Neural cell (in vitro differentiated cells): ENCODE data around the gene LACTBL1. TPM values are rescaled to one million over a fixed set of nuclear protein-coding genes. Genes with fewer than 3 reads are reported as not detected.

Experiments
- H2AFZ ChIP-seq: fragments of 200-600, 300-800 bp; sonication (generic), shearing (Covaris generic); 2 replicates; pipeline ENCODE4 v1.6.0; 2014; ENCODE audit warnings: low read depth, mild to moderate bottlenecking, antibody characterized with exemption, low read length, moderate library complexity
- H3F3A ChIP-seq: fragments of 200-600 bp; shearing (Covaris generic); 2 replicates; pipeline ENCODE4 v1.6.1; 2016; ENCODE audit warnings: mild to moderate bottlenecking, moderate library complexity, mixed read lengths, antibody characterized with exemption, low read length; ENCODE audit not compliant: insufficient read depth, poor library complexity, severe bottlenecking
- H3K27ac ChIP-seq: fragments of 200-600, 300-800 bp; sonication (generic), shearing (Covaris generic); 2 replicates; pipeline ENCODE4 v1.5.1; 2014; ENCODE audit warnings: mild to moderate bottlenecking, low read length, moderate library complexity
- H3K27me3 ChIP-seq: fragments of 300-800, 200-600 bp; sonication (generic), shearing (Covaris generic); 2 replicates; pipeline ENCODE4 v1.6.0; 2014; ENCODE audit warnings: mild to moderate bottlenecking, low read depth, low read length, moderate library complexity; ENCODE audit not compliant: insufficient read depth
- H3K36me3 ChIP-seq: fragments of 300-800, 200-600 bp; sonication (generic), shearing (Covaris generic); 2 replicates; pipeline ENCODE4 v1.5.1; 2014; ENCODE audit warnings: mild to moderate bottlenecking, antibody characterized with exemption, low read length, moderate library complexity; ENCODE audit not compliant: insufficient read depth
- H3K4me2 ChIP-seq: fragments of 300-800, 200-600 bp; sonication (generic), shearing (Covaris generic); 2 replicates; pipeline ENCODE4 v1.6.0; 2014; ENCODE audit warnings: mild to moderate bottlenecking, low read length
- H3K4me3 ChIP-seq: fragments of 300-800, 200-600 bp; sonication (generic), shearing (Covaris generic); 2 replicates; pipeline ENCODE4 v1.5.1; 2014; ENCODE audit warnings: mild to moderate bottlenecking, low read length, moderate library complexity
- H3K79me2 ChIP-seq: fragments of 200-600 bp; shearing (Covaris generic); replicated peaks from 2 replicates; pipeline ENCODE4 v1.6.0; 2014; ENCODE audit warnings: mild to moderate bottlenecking, low read length, moderate library complexity; ENCODE audit not compliant: insufficient read depth
- H3K9ac ChIP-seq: fragments of 300-800, 200-600 bp; sonication (generic), shearing (Covaris generic); 2 replicates; pipeline ENCODE4 v1.6.1; 2016; ENCODE audit warnings: mild to moderate bottlenecking, low read length, mixed read lengths
- H3K9me2 ChIP-seq: fragments of 200-600 bp; shearing (Covaris generic); 2 replicates; pipeline ENCODE4 v1.6.1; 2016; ENCODE audit warnings: mild to moderate bottlenecking, low read length, mixed read lengths; ENCODE audit not compliant: insufficient read depth
- H3K9me3 ChIP-seq: fragments of 200-600, 300-800 bp; sonication (generic), shearing (Covaris generic); 2 replicates; pipeline ENCODE4 v1.6.1; 2016; ENCODE audit warnings: mild to moderate bottlenecking, mixed run types, low read length, moderate library complexity, mixed read lengths
- H4K20me1 ChIP-seq: fragments of 200-600 bp; shearing (Covaris generic); 2 replicates; pipeline ENCODE4 v1.6.1; 2016; ENCODE audit warnings: mild to moderate bottlenecking, mixed run types; ENCODE audit not compliant: insufficient read depth
- EP300 ChIP-seq: fragments of 450-650 bp; conservative IDR thresholded peaks from 2 replicates; pipeline ENCODE4 v1.6.1; 2014; ENCODE audit warnings: antibody characterized with exemption, mild to moderate bottlenecking, moderate library complexity; ENCODE audit not compliant: poor library complexity, severe bottlenecking
- EZH2 ChIP-seq: fragments of 200-600, 300-800 bp; shearing (Covaris generic), sonication (generic); IDR thresholded peaks from 2 replicates; pipeline ENCODE4 v1.6.1; 2014; ENCODE audit warnings: antibody characterized with exemption, low read length, borderline replicate concordance, mild to moderate bottlenecking; ENCODE audit not compliant: insufficient read depth, poor library complexity, severe bottlenecking
- MXI1 ChIP-seq: fragments of 450-650 bp; conservative IDR thresholded peaks from 2 replicates; pipeline ENCODE4 v1.6.1; 2014; ENCODE audit warnings: antibody characterized with exemption, mild to moderate bottlenecking; ENCODE audit not compliant: poor library complexity, severe bottlenecking
- POLR2AphosphoS5 ChIP-seq: IDR thresholded peaks from 2 replicates; pipeline ENCODE4 v1.6.1; 2012
- REST ChIP-seq: IDR thresholded peaks from 2 replicates; pipeline ENCODE4 v1.6.1; 2012; ENCODE audit warnings: borderline replicate concordance
- SMC3 ChIP-seq: fragments of 450-650 bp; conservative IDR thresholded peaks from 2 replicates; pipeline ENCODE4 v1.6.1; 2014; ENCODE audit warnings: antibody characterized with exemption, mild to moderate bottlenecking, moderate library complexity; ENCODE audit not compliant: poor library complexity
- TAF1 ChIP-seq: IDR thresholded peaks from 2 replicates; pipeline ENCODE4 v1.6.1; 2012; ENCODE audit warnings: low read depth
- polyA plus RNA-seq: library from polyadenylated mRNA; depleted of rRNA; stranded (reverse); fragments of >200 nt; gene quantifications from 2 replicates; pipeline ENCODE4 v1.2.3, GENCODE V29; 2014
- TF ChIP-seq, protein P1 (sequence below): fragments of 450-650 bp; IDR thresholded peaks from 2 replicates; pipeline ENCODE4 v1.5.1; 2014; ENCODE audit warnings: antibody characterized with exemption, mild to moderate bottlenecking, moderate library complexity; ENCODE audit not compliant: poor library complexity, severe bottlenecking

LACTBL1 gene
- polyA plus RNA-seq, 1 donor from 2014 or later = not detected

DNA sequence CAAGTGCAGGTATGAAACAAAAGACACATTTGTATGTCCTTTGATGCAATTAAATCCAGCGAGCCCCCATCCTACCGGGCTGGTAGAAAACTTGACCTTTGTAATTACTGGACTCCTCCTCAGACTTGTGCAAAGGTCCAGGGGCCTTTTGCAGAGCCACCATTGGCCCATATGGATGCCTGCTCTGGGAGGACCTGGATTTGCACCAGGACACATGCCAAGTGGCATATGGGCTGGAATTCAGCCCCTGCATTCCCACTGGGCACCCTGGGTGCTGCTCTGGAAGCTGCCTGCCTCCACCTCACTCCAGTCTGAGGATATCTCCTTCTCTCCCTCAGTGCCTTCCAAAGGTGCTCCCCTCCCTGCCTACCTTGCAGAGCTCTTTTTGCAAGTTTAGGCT lies 36.0 kb downstream of the LACTBL1 start:
- Histone ChIP-seq H3K27me3 (no peaks in the 10 kb centered on the region), H3K9ac (no peak overlapping the region), H2AFZ (no peak overlapping the region), H3K4me2 (no peak overlapping the region), H3K9me3 (no peaks in the 10 kb centered on the region), H3K9me2 (no peaks in the 10 kb centered on the region), H3K36me3 (no peaks in the 10 kb centered on the region), H3K79me2 (no peaks in the 10 kb centered on the region), H3K4me3 (no peak overlapping the region), H4K20me1 (no peaks in the 10 kb centered on the region), H3K27ac (no peak overlapping the region), H3F3A (no peaks in the 10 kb centered on the region)
- no peak for TF ChIP-seq SMC3
- TF ChIP-seq REST = no peak
- TF ChIP-seq, protein P1, sequence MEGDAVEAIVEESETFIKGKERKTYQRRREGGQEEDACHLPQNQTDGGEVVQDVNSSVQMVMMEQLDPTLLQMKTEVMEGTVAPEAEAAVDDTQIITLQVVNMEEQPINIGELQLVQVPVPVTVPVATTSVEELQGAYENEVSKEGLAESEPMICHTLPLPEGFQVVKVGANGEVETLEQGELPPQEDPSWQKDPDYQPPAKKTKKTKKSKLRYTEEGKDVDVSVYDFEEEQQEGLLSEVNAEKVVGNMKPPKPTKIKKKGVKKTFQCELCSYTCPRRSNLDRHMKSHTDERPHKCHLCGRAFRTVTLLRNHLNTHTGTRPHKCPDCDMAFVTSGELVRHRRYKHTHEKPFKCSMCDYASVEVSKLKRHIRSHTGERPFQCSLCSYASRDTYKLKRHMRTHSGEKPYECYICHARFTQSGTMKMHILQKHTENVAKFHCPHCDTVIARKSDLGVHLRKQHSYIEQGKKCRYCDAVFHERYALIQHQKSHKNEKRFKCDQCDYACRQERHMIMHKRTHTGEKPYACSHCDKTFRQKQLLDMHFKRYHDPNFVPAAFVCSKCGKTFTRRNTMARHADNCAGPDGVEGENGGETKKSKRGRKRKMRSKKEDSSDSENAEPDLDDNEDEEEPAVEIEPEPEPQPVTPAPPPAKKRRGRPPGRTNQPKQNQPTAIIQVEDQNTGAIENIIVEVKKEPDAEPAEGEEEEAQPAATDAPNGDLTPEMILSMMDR = no peak
- no peak for TF ChIP-seq TAF1
- no peak for TF ChIP-seq POLR2AphosphoS5
- no peak for TF ChIP-seq EZH2
- TF ChIP-seq EP300 = no peak

GRCh38 chr1:22935433-22935832 lies 37.2 kb downstream of the LACTBL1 start:
- Histone ChIP-seq H3K4me2 (no peak overlapping the region), H3K79me2 (no peaks in the 10 kb centered on the region), H3K27ac (no peak overlapping the region), H2AFZ (no peak overlapping the region), H3K27me3 (no peaks in the 10 kb centered on the region), H3K36me3 (no peaks in the 10 kb centered on the region), H3K4me3 (no peak overlapping the region), H3K9me2 (no peaks in the 10 kb centered on the region), H3F3A (no peaks in the 10 kb centered on the region), H4K20me1 (no peaks in the 10 kb centered on the region), H3K9ac (no peak overlapping the region), H3K9me3 (no peaks in the 10 kb centered on the region)
- TF ChIP-seq EZH2 (no peak), REST (no peak), MXI1 (no peak)
- TF ChIP-seq, protein P1 = no peak
